Fibroblast of pulmonary artery (primary cell): ENCODE results near the gene FITM1.

Source experiments
- DNase-seq: peaks from one replicate; pipeline ENCODE4 v3.0.0-alpha.2; 2010; ENCODE audit warnings: low read depth
- H3K4me3 ChIP-seq: replicated peaks from 2 replicates; pipeline ENCODE4 v1.5.1; 2011; ENCODE audit warnings: low read depth, mild to moderate bottlenecking, control low read depth, low read length, moderate library complexity
- TF ChIP-seq, protein P1 (sequence below): IDR thresholded peaks from 2 replicates; pipeline ENCODE4 v1.5.1; 2011; ENCODE audit warnings: mild to moderate bottlenecking, control low read depth, low read length, inconsistent platforms; ENCODE audit errors: missing control alignments

The FITM1 gene

DNA sequence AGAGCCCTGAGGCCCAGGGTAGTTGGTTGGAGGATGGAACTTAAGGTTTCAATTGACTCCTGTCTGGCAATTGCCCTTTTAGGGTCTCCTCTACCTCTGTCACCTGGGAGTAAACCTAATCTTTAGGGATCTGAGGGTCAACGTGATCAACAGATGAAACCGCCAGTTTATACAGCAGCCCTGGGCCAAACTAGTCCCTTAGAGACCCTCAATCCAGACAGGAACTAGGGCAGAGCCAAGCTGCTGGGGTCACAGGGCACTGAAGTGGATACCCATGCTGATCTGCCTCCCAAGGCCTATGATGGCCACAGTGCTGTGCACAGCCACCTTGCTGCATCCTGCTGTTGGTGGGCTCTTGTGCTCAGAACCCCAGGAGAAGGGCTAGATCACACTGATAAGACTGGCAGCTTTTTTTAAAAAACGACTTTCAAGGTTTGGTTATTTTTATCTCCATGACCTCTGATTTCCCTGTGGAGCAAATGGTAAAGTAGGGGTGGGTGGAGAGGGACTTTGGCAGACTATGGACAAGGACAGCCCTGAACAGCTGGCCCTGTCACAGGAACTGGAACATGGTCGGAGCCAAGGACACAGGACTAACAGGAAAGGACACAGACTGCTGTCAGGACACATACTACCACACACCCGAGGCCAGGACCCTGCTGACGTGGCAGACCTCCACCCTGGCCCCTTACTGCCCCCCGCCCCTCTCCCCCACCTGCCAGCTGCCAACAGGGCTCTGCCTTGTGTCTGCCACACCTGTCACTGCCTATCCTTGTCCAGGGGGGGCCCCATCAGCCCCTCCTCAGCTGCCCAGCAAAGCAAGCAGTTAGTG is 474 bp downstream of the FITM1 start:
- DNase-seq: no peak
- TF ChIP-seq, protein P1, sequence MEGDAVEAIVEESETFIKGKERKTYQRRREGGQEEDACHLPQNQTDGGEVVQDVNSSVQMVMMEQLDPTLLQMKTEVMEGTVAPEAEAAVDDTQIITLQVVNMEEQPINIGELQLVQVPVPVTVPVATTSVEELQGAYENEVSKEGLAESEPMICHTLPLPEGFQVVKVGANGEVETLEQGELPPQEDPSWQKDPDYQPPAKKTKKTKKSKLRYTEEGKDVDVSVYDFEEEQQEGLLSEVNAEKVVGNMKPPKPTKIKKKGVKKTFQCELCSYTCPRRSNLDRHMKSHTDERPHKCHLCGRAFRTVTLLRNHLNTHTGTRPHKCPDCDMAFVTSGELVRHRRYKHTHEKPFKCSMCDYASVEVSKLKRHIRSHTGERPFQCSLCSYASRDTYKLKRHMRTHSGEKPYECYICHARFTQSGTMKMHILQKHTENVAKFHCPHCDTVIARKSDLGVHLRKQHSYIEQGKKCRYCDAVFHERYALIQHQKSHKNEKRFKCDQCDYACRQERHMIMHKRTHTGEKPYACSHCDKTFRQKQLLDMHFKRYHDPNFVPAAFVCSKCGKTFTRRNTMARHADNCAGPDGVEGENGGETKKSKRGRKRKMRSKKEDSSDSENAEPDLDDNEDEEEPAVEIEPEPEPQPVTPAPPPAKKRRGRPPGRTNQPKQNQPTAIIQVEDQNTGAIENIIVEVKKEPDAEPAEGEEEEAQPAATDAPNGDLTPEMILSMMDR: no peak
- no peak overlapping the region for H3K4me3 ChIP-seq

DNA sequence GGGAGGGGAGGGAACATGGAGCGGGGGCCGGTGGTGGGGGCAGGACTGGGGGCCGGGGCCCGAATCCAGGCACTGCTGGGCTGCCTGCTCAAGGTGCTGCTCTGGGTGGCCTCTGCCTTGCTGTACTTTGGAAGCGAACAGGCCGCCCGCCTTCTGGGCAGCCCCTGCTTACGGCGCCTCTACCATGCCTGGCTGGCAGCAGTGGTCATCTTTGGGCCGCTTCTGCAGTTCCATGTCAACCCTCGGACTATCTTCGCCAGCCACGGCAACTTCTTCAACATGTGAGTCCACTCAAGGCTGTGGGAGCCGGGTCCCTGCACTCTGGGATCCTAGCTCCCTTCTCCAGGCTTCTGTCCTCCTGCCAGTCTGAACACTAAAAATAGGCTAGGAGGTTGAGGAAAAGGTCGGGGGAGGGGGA is 1.1 kb downstream of the FITM1 start:
- TF ChIP-seq, protein P1: no peak
- DNase-seq: no peak
- no peak overlapping the region for H3K4me3 ChIP-seq

DNA sequence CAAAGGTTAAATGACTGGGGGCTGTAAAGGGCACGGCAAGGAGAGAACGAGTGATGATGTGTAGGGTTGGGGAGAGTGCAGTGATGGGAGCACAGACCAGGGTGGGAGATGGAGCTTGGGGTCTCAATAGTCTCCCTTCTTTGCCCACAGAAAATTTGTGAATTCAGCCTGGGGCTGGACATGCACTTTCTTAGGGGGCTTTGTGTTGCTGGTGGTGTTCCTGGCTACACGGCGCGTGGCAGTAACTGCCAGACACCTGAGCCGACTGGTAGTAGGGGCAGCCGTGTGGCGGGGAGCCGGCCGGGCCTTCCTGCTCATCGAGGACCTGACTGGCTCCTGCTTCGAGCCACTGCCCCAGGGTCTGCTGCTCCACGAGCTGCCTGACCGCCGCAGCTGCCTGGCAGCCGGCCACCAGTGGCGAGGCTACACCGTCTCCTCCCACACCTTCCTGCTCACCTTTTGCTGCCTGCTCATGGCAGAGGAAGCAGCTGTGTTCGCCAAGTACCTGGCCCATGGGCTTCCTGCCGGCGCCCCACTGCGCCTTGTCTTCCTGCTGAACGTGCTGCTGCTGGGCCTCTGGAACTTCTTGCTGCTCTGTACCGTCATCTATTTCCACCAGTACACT is 1.7 kb downstream of the FITM1 start:
- H3K4me3 ChIP-seq: no peak overlapping the region
- TF ChIP-seq, protein P1: no peak
- no peak for DNase-seq

DNA sequence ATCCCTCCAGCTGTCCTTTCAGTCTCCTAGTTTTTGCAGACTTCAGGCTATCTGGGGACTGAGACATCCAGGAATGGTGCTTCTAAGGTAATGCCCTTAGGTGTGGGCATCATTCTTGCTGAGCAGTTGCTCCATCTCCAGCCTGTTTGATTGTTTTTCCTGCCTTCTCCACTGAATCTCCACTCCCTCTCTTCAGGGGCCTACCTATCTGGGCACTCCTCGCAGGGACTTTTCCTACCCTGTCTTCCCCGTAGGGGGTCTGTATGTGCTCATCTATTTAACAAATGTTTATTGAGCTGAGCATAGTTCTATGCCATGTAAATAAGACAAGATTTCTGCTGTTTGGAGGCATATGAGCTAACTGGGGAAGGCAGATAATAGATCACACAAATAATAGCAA is 2.5 kb downstream of the FITM1 start:
- TF ChIP-seq, protein P1: no peak
- DNase-seq: no peak
- no peak overlapping the region for H3K4me3 ChIP-seq

DNA sequence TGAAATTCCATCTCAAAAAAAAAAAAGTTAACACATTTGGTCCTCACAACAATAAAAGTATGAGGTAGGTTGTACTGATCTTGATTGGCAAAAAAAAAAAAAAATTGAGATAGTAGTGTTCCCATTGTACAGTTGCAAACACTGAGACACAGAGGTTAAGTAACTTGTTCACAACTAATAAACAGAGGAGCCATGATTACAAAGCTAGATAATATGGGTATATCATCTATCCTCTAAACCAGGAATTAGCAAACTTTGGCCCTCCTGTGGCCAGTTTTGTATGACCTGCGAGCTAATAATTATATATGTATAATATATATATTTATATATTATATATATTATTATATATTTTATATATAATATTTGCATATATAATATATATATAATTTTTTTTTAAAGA is 3.3 kb downstream of the FITM1 start:
- TF ChIP-seq, protein P1: no peak
- DNase-seq: no peak
- H3K4me3 ChIP-seq: no peak overlapping the region

DNA sequence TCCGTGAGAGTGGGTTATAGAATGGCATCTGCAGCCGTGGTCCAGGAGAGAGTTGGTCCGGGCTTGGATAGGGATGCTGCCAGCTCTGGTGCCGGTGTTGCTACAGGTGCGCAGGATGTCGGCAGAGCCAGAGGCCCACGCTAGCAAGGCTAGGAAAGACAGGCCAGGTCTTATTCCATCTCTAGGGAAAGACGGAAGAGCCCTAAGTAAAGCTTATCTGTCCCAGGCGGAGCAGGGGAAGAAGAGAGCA is 5.0 kb downstream of the FITM1 start:
- no peak for DNase-seq
- peak overlapping the region; percentile 74 for H3K4me3 ChIP-seq
- TF ChIP-seq, protein P1: no peak
